Measurements from ENCODE around the gene SORCS2.

GRCh38 chr4:7368296-7368695, 176.0 kb downstream of the SORCS2 start:
- TF ChIP-seq EZH2phosphoT487 (IDR thresholded peaks at IDR 0.05; ENCODE audit: insufficient read depth, low read depth) (no peak), EZH2 (IDR thresholded peaks at IDR 0.05; ENCODE audit: insufficient read depth, poor library complexity, severe bottlenecking) (no peak)

All from GM23248 (cell line).